Hepatocyte (in vitro differentiated cells): ENCODE data around the gene TYW3. TPM values are rescaled to one million over a fixed set of nuclear protein-coding genes. Genes with fewer than 3 reads are reported as not detected.

Experiments
- DNase-seq: peaks from one replicate; pipeline ENCODE4 v3.0.0-alpha.2; 2016; ENCODE audit warnings: low spot score
- H2AFZ ChIP-seq: fragments of 200-600 bp; sonication (generic); 2 replicates; pipeline ENCODE4 v1.6.0; 2016; ENCODE audit warnings: antibody characterized with exemption, mild to moderate bottlenecking
- H3K27ac ChIP-seq: fragments of 200-600 bp; sonication (generic); 2 replicates; pipeline ENCODE4 v1.5.1; 2016; ENCODE audit warnings: mild to moderate bottlenecking
- H3K27me3 ChIP-seq: fragments of 200-600 bp; sonication (generic); 2 replicates; pipeline ENCODE4 v1.6.1; 2016
- H3K36me3 ChIP-seq: fragments of 200-600 bp; sonication (generic); replicated peaks from 2 replicates; pipeline ENCODE4 v1.5.1; 2016; ENCODE audit warnings: low read depth; ENCODE audit not compliant: insufficient read depth
- H3K4me1 ChIP-seq: fragments of 200-600 bp; sonication (generic); 2 replicates; pipeline ENCODE4 v1.5.1; 2016; ENCODE audit warnings: mild to moderate bottlenecking, moderate library complexity; ENCODE audit not compliant: insufficient read depth
- H3K4me2 ChIP-seq: fragments of 200-600 bp; sonication (generic); 2 replicates; pipeline ENCODE4 v1.6.0; 2016
- H3K4me3 ChIP-seq: fragments of 200-600 bp; sonication (generic); 2 replicates; pipeline ENCODE4 v1.5.1; 2016; ENCODE audit warnings: mild to moderate bottlenecking
- H3K79me2 ChIP-seq: fragments of 200-600 bp; sonication (generic); 2 replicates; pipeline ENCODE4 v1.6.0; 2017; ENCODE audit warnings: mild to moderate bottlenecking
- H3K9me2 ChIP-seq: fragments of 200-600 bp; sonication (generic); replicated peaks from 2 replicates; pipeline ENCODE4 v1.6.0; 2017; ENCODE audit warnings: mild to moderate bottlenecking; ENCODE audit not compliant: insufficient read depth
- H3K9me3 ChIP-seq: fragments of 200-600 bp; sonication (generic); 2 replicates; pipeline ENCODE4 v1.5.1; 2016; ENCODE audit warnings: low read depth, mild to moderate bottlenecking
- H4K20me1 ChIP-seq: fragments of 200-600 bp; sonication (generic); 2 replicates; pipeline ENCODE4 v1.6.0; 2016; ENCODE audit warnings: mild to moderate bottlenecking; ENCODE audit not compliant: insufficient read depth, poor library complexity, severe bottlenecking
- CTCF ChIP-seq: fragments of 200-600 bp; sonication (generic); IDR thresholded peaks from 2 replicates; pipeline ENCODE4 v1.5.1; 2016; ENCODE audit warnings: antibody characterized with exemption, mild to moderate bottlenecking; ENCODE audit not compliant: poor library complexity
- EZH2 ChIP-seq: fragments of 200-600 bp; sonication (generic); IDR thresholded peaks from 2 replicates; pipeline ENCODE4 v1.6.1; 2016; ENCODE audit warnings: antibody characterized with exemption, mild to moderate bottlenecking, borderline replicate concordance
- EZH2phosphoT487 ChIP-seq: fragments of 200-600 bp; sonication (generic); IDR thresholded peaks from one replicate; pipeline ENCODE4 v1.6.1; 2018; ENCODE audit warnings: antibody characterized with exemption, mild to moderate bottlenecking, low read depth, moderate library complexity; ENCODE audit not compliant: unreplicated experiment, severe bottlenecking
- WGBS: methylation state at CpG from one replicate; pipeline ENCODE4 v1.1.6; 2016; ENCODE audit warnings: low lambda C conversion rate; ENCODE audit errors: missing lambda C conversion rate; 5-methylcytosine and 5-hydroxymethylcytosine counted together
- polyA plus RNA-seq: library from polyadenylated mRNA; unstranded; fragments of >200 nt; fragmentation: Nextera tagmentation; extraction: Ambion mirVana; gene quantifications from 2 replicates; pipeline ENCODE4 v1.2.1, GENCODE V29; 2016
- total RNA-seq: library from RNA; depleted of rRNA; stranded (reverse); fragments of >200 nt; gene quantifications from 2 replicates; pipeline ENCODE4 v1.2.3, GENCODE V29; 2014

TYW3 gene
- total and polyA plus RNA-seq, 2 experiments from 2014 or later, result 0.33 to 0.42 TPM

GRCh38 chr1:74686928-74687327 is 46.0 kb upstream of the TYW3 start:
- Histone ChIP-seq H4K20me1 (no peaks in the 10 kb centered on the region), H3K27ac (no peak overlapping the region), H3K4me2 (no peak overlapping the region), H3K79me2 (no peaks in the 10 kb centered on the region), H2AFZ (no peak overlapping the region), H3K4me1 (peaks cover 8% of the 10 kb centered on the region), H3K9me3 (no peaks in the 10 kb centered on the region), H3K36me3 (no peaks in the 10 kb centered on the region), H3K27me3 (no peaks in the 10 kb centered on the region), H3K4me3 (no peak overlapping the region), H3K9me2 (no peaks in the 10 kb centered on the region)
- no peak for DNase-seq
- TF ChIP-seq CTCF, result no peak
- no peak for TF ChIP-seq EZH2phosphoT487
- no peak for TF ChIP-seq EZH2
- 86% methylated on average over 4 of the region's 4 CpGs for WGBS

- H2AFZ ChIP-seq, result peak overlapping the region; percentile 63
- peak; percentile 79 for DNase-seq
- peak overlapping the region; percentile 43 for H3K4me2 ChIP-seq
- no peak overlapping the region for H3K4me3 ChIP-seq
- no peaks in the 10 kb centered on the region for H3K9me2 ChIP-seq
- peak overlapping the region; percentile 48 for H3K27ac ChIP-seq
- WGBS, result 31% methylated on average over 5 of the region's 5 CpGs
- no peaks in the 10 kb centered on the region for H4K20me1 ChIP-seq
- no peaks in the 10 kb centered on the region for H3K9me3 ChIP-seq
- H3K27me3 ChIP-seq, result no peaks in the 10 kb centered on the region
- no peaks in the 10 kb centered on the region for H3K36me3 ChIP-seq
- peaks cover 8% of the 10 kb centered on the region for H3K4me1 ChIP-seq
- no peaks in the 10 kb centered on the region for H3K79me2 ChIP-seq
- TF ChIP-seq EZH2, result no peak
- peak; percentile 90 for TF ChIP-seq CTCF
These were observed 43.2 kb upstream of the TYW3 start for GRCh38 chr1:74689621-74690363.

- peak overlapping the region; percentile 63 for H2AFZ ChIP-seq
These were observed 42.6 kb upstream of the TYW3 start for GRCh38 chr1:74690364-74690696.

More at GRCh38 chr1:74690364-74690696, 42.6 kb upstream of the TYW3 start:
- no peaks in the 10 kb centered on the region for H3K36me3 ChIP-seq
- H3K27me3 ChIP-seq, result no peaks in the 10 kb centered on the region
- H3K9me3 ChIP-seq, result no peaks in the 10 kb centered on the region
- no peaks in the 10 kb centered on the region for H3K9me2 ChIP-seq
- H3K4me3 ChIP-seq, result no peak overlapping the region
- no peak for TF ChIP-seq EZH2phosphoT487
- no peak for TF ChIP-seq EZH2
- TF ChIP-seq CTCF, result no peak
- H3K79me2 ChIP-seq, result no peaks in the 10 kb centered on the region
- 27% methylated on average over 2 of the region's 2 CpGs for WGBS
- H3K4me1 ChIP-seq, result peaks cover 8% of the 10 kb centered on the region
- no peaks in the 10 kb centered on the region for H4K20me1 ChIP-seq
- DNase-seq, result no peak
- H3K27ac ChIP-seq, result peak overlapping the region; percentile 48
- H3K4me2 ChIP-seq, result peak overlapping the region; percentile 43
